ENCODE measurements around the gene SON.

DNA sequence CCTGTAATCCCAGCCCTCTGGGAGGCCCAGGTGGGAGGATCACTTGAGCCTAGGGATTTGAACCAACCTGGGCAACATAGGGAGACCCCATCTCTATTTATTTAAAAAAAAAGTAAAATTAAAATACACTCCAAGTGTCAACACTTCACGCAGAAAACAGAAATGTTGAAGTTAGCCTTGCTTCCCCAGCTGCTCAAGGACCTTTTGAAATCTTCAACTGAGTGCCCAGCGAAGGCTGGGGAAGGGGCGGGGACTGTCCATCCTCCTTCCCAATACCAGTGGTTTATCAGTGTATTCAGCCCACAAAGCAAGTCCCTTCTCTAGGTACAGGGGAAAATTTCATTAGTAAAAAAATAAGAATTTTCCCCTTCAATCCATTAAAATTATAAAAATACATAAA is 49.1 kb upstream of the SON start:
- TF ChIP-seq, protein P1, sequence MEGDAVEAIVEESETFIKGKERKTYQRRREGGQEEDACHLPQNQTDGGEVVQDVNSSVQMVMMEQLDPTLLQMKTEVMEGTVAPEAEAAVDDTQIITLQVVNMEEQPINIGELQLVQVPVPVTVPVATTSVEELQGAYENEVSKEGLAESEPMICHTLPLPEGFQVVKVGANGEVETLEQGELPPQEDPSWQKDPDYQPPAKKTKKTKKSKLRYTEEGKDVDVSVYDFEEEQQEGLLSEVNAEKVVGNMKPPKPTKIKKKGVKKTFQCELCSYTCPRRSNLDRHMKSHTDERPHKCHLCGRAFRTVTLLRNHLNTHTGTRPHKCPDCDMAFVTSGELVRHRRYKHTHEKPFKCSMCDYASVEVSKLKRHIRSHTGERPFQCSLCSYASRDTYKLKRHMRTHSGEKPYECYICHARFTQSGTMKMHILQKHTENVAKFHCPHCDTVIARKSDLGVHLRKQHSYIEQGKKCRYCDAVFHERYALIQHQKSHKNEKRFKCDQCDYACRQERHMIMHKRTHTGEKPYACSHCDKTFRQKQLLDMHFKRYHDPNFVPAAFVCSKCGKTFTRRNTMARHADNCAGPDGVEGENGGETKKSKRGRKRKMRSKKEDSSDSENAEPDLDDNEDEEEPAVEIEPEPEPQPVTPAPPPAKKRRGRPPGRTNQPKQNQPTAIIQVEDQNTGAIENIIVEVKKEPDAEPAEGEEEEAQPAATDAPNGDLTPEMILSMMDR (IDR thresholded peaks at IDR 0.05; ENCODE audit: low read depth, low read length), result no peak
- TF ChIP-seq, protein P2, sequence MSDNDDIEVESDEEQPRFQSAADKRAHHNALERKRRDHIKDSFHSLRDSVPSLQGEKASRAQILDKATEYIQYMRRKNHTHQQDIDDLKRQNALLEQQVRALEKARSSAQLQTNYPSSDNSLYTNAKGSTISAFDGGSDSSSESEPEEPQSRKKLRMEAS (IDR thresholded peaks at IDR 0.05; ENCODE audit: low read depth, low read length), result no peak
- no peak for TF ChIP-seq POLR2A (IDR thresholded peaks at IDR 0.05; ENCODE audit: extremely low read depth, insufficient read length)
- TF ChIP-seq MYC (IDR thresholded peaks at IDR 0.05; ENCODE audit: low read depth, low read length), result no peak

All from NB4 (cell line).